SK-N-SH (cell line): Measurements from ENCODE around the gene GDNF. TPM values are rescaled to one million over a fixed set of nuclear protein-coding genes. Genes with fewer than 3 reads are reported as not detected.

Experiments
- CTCF ChIA-PET: fragments of 300-600, 350-600 bp; formaldehyde crosslinking; extraction: SDS; loops from one replicate; lab custom pipeline; 2021; lab: Yijun Ruan, JAX
- POLR2A ChIA-PET: fragments of 350-600 bp; sonication (Branson Sonifier 250); formaldehyde crosslinking; extraction: SDS; loops from one replicate; lab custom pipeline; 2020; ENCODE audit warnings: antibody characterized with exemption, inconsistent platforms; lab: Yijun Ruan, JAX
- DNase-seq: peaks from one replicate; pipeline ENCODE4 v3.0.0; 2012
- H2AFZ ChIP-seq: fragments of 200-600 bp; sonication (generic); 2 replicates; pipeline ENCODE4 v1.8.1; 2016; ENCODE audit warnings: antibody characterized with exemption, mild to moderate bottlenecking, low read depth
- H3F3A ChIP-seq: fragments of 200-600 bp; sonication (generic); replicated peaks from 2 replicates; pipeline ENCODE3; 2016; ENCODE audit warnings: antibody characterized with exemption, mild to moderate bottlenecking; ENCODE audit not compliant: insufficient read depth
- H3K27ac ChIP-seq, 2 experiments: fragments of 200-500 bp in 1 of 2; fragments of 200-600 bp in 1 of 2; sonication (Bioruptor generic) in 1 of 2; sonication (generic), shearing (Covaris generic) in 1 of 2; 2 replicates each; pipeline versions ENCODE4 v1.5.1 to v1.6.1; 2014 to 2016; ENCODE audit warnings: low read depth in 2 of 2, inconsistent platforms in 1 of 2, low read length in 1 of 2, mild to moderate bottlenecking in 1 of 2, mixed read lengths in 1 of 2
- H3K27me3 ChIP-seq: fragments of 200-600 bp; sonication (generic), shearing (Covaris generic); 2 replicates; pipeline ENCODE4 v1.6.1; 2016; ENCODE audit warnings: mixed run types; ENCODE audit not compliant: insufficient read depth
- H3K36me3 ChIP-seq, 2 experiments: fragments of 200-500 bp in 1 of 2; fragments of 200-600 bp in 1 of 2; sonication (Bioruptor generic) in 1 of 2; sonication (generic) in 1 of 2; replicated peaks in 1 of 2; 2 replicates each; pipeline versions ENCODE3 to v1.5.1; 2014 to 2016; ENCODE audit warnings: low read length in 1 of 2, mild to moderate bottlenecking in 1 of 2; ENCODE audit not compliant: insufficient read depth in 2 of 2, control insufficient read depth in 1 of 2
- H3K4me1 ChIP-seq, 2 experiments: fragments of 200-500 bp in 1 of 2; fragments of 200-600 bp in 1 of 2; sonication (Bioruptor generic) in 1 of 2; sonication (generic), shearing (Covaris generic) in 1 of 2; 2 replicates each; pipeline versions ENCODE4 v1.5.1 to v1.6.1; 2014 to 2016; ENCODE audit warnings: low read depth in 1 of 2, low read length in 1 of 2, mixed run types in 1 of 2; ENCODE audit not compliant: insufficient read depth in 2 of 2, control insufficient read depth in 1 of 2
- H3K4me2 ChIP-seq: fragments of 200-600 bp; sonication (generic), shearing (Covaris generic); 2 replicates; pipeline ENCODE4 v1.6.1; 2017; ENCODE audit warnings: mixed run types
- H3K4me3 ChIP-seq, 2 experiments: fragments of 200-500 bp in 1 of 2; fragments of 200-600 bp in 1 of 2; sonication (Bioruptor generic) in 1 of 2; sonication (generic), shearing (Covaris generic) in 1 of 2; 2 replicates each; pipeline versions ENCODE4 v1.5.1 to v1.8.1; 2014 to 2016; ENCODE audit warnings: low read depth in 2 of 2, inconsistent platforms in 1 of 2, low read length in 1 of 2, mild to moderate bottlenecking in 1 of 2, mixed read lengths in 1 of 2, moderate library complexity in 1 of 2
- H3K79me2 ChIP-seq: fragments of 200-600 bp; sonication (generic); 2 replicates; pipeline ENCODE4 v1.8.1; 2017; ENCODE audit warnings: mild to moderate bottlenecking; ENCODE audit not compliant: insufficient read depth
- H3K9ac ChIP-seq: fragments of 200-600 bp; sonication (generic); 2 replicates; pipeline ENCODE4 v1.6.1; 2017; ENCODE audit warnings: mixed run types
- H3K9me2 ChIP-seq: fragments of 200-600 bp; sonication (generic); 2 replicates; pipeline ENCODE4 v1.6.1; 2017; ENCODE audit warnings: mixed run types
- H3K9me3 ChIP-seq: fragments of 200-600 bp; sonication (generic); 2 replicates; pipeline ENCODE4 v1.6.1; 2017; ENCODE audit warnings: mixed run types, mild to moderate bottlenecking, moderate library complexity
- H4K20me1 ChIP-seq: fragments of 200-600 bp; sonication (generic); 2 replicates; pipeline ENCODE4 v1.6.1; 2017; ENCODE audit warnings: mild to moderate bottlenecking, mixed run types; ENCODE audit not compliant: insufficient read depth
- CHD2 ChIP-seq: fragments of 150-350 bp; IDR thresholded peaks from 2 replicates; pipeline ENCODE4 v1.6.1; 2018; ENCODE audit warnings: low read length; ENCODE audit not compliant: partially characterized antibody
- EZH2phosphoT487 ChIP-seq: fragments of 200-600 bp; sonication (generic); IDR thresholded peaks from 2 replicates; pipeline ENCODE4 v1.6.1; 2017; ENCODE audit warnings: low read depth, mixed run types, mild to moderate bottlenecking, antibody characterized with exemption, moderate library complexity, borderline replicate concordance
- FOSL2 ChIP-seq: IDR thresholded peaks from 2 replicates; pipeline ENCODE4 v1.4.0; 2012; ENCODE audit warnings: low read depth, mild to moderate bottlenecking, moderate library complexity, borderline replicate concordance
- FOXJ3 ChIP-seq: sonication (generic); formaldehyde crosslinking; IDR thresholded peaks from 2 replicates; pipeline ENCODE4 v1.5.1; 2020; ENCODE audit warnings: mild to moderate bottlenecking, missing genetic modification reagents
- FOXM1 ChIP-seq: IDR thresholded peaks from 2 replicates; pipeline ENCODE4 v1.4.0; 2012; ENCODE audit warnings: low read depth, mild to moderate bottlenecking
- GABPA ChIP-seq: IDR thresholded peaks from 2 replicates; pipeline ENCODE4 v1.4.0; 2012; ENCODE audit warnings: low read depth, mild to moderate bottlenecking
- GATA2 ChIP-seq: sonication (generic); formaldehyde crosslinking; IDR thresholded peaks from 2 replicates; pipeline ENCODE4 v1.5.0; 2020; ENCODE audit warnings: mild to moderate bottlenecking, missing genetic modification reagents
- MAX ChIP-seq: IDR thresholded peaks from 2 replicates; pipeline ENCODE4 v1.4.0; 2012; ENCODE audit warnings: low read depth
- MEF2A ChIP-seq: IDR thresholded peaks from 2 replicates; pipeline ENCODE4 v1.4.0; 2012; ENCODE audit warnings: low read depth, borderline replicate concordance
- NRF1 ChIP-seq: IDR thresholded peaks from 2 replicates; pipeline ENCODE4 v1.6.1; 2012; ENCODE audit warnings: low read depth, mild to moderate bottlenecking, low read length
- POLR2AphosphoS5 ChIP-seq: IDR thresholded peaks from 2 replicates; pipeline ENCODE4 v1.6.1; 2012; ENCODE audit warnings: low read depth, low read length
- RCOR1 ChIP-seq: fragments of 150-350 bp; IDR thresholded peaks from 2 replicates; pipeline ENCODE4 v1.6.1; 2017; ENCODE audit warnings: antibody characterized with exemption, low read length
- RFX5 ChIP-seq: IDR thresholded peaks from 2 replicates; pipeline ENCODE4 v1.6.1; 2012; ENCODE audit warnings: mild to moderate bottlenecking, improper control_type of control experiment, low read length
- SIN3A ChIP-seq: IDR thresholded peaks from 2 replicates; pipeline ENCODE4 v1.6.1; 2012; ENCODE audit warnings: low read depth, mild to moderate bottlenecking, low read length, moderate library complexity, borderline replicate concordance
- TAF1 ChIP-seq: IDR thresholded peaks from 2 replicates; pipeline ENCODE4 v1.6.1; 2012; ENCODE audit warnings: low read depth, mild to moderate bottlenecking, low read length, moderate library complexity, borderline replicate concordance
- TCF12 ChIP-seq: IDR thresholded peaks from 2 replicates; pipeline ENCODE4 v1.4.0; 2012
- USF1 ChIP-seq: IDR thresholded peaks from 2 replicates; pipeline ENCODE4 v1.4.0; 2012; ENCODE audit warnings: low read depth, borderline replicate concordance
- USF2 ChIP-seq: fragments of 150-350 bp; IDR thresholded peaks from 2 replicates; pipeline ENCODE4 v1.6.1; 2017; ENCODE audit warnings: antibody characterized with exemption, low read length, low read depth, borderline replicate concordance
- YY1 ChIP-seq: IDR thresholded peaks from 2 replicates; pipeline ENCODE4 v1.4.0; 2012; ENCODE audit warnings: low read depth, mild to moderate bottlenecking
- WGBS: methylation state at CpG from one replicate; pipeline ENCODE4 v1.1.6; 2017; ENCODE audit warnings: low lambda C conversion rate; 5-methylcytosine and 5-hydroxymethylcytosine counted together
- polyA plus RNA-seq, 3 experiments: library from polyadenylated mRNA; depleted of rRNA; stranded (reverse); fragments of >200 nt; gene quantifications; 2 replicates each; pipeline ENCODE4 v1.2.3, GENCODE V29; 2012

The GDNF gene
- polyA plus RNA-seq, 1 of the 3 experiments (the other 2 are of a cell fraction) = 9.0 TPM

- Histone ChIP-seq H3K27ac (no peak overlapping the region), H3K79me2 (no peaks in the 10 kb centered on the region), H3K9me2 (no peaks in the 10 kb centered on the region), H3K9ac (no peak overlapping the region), H3K9me3 (no peaks in the 10 kb centered on the region), H3K4me1 (no peaks in the 10 kb centered on the region), H3K4me3 (no peak overlapping the region), H4K20me1 (no peaks in the 10 kb centered on the region), H3K36me3 (no peaks in the 10 kb centered on the region), H3K4me2 (no peak overlapping the region), H3K27me3 (no peaks in the 10 kb centered on the region), H2AFZ (no peak overlapping the region), H3F3A (no peaks in the 10 kb centered on the region)
- no peak for TF ChIP-seq POLR2AphosphoS5
- TF ChIP-seq FOXM1 = no peak
- TF ChIP-seq NRF1 = no peak
- TF ChIP-seq TAF1 = no peak
- TF ChIP-seq MAX = no peak
- TF ChIP-seq FOSL2 = no peak
- no peak for TF ChIP-seq MEF2A
- no peak for TF ChIP-seq RCOR1
- no peak for TF ChIP-seq TCF12
- TF ChIP-seq GABPA = no peak
- no peak for TF ChIP-seq EZH2phosphoT487
- TF ChIP-seq CHD2 = no peak
- TF ChIP-seq GATA2 (CRISPR knock-in tag) = no peak
- TF ChIP-seq FOXJ3 (CRISPR knock-in tag) = no peak
- TF ChIP-seq RFX5 = no peak
- no peak for TF ChIP-seq SIN3A
- 48% methylated on average over 3 of the region's 3 CpGs for WGBS
- POLR2A ChIA-PET = no interaction called here
- DNase-seq = no peak
- CTCF ChIA-PET = interaction anchor here (1.2 kb wide), 1 partner anchor 103 kb away, joined by 3 read pairs; no protein-coding TSS in a partner anchor
Measured at GRCh38 chr5:37876943-37877342, 37.1 kb upstream of the GDNF start.

- ChIA-PET CTCF (no interaction called here), POLR2A (no interaction called here)
- Histone ChIP-seq H3K9me2 (no peaks in the 10 kb centered on the region), H3K4me3 (no peak overlapping the region), H3K27ac (no peak overlapping the region), H3K9me3 (no peaks in the 10 kb centered on the region), H3K27me3 (no peaks in the 10 kb centered on the region), H3K4me1 (no peaks in the 10 kb centered on the region), H2AFZ (no peak overlapping the region), H3K36me3 (no peaks in the 10 kb centered on the region), H4K20me1 (no peaks in the 10 kb centered on the region), H3F3A (no peaks in the 10 kb centered on the region), H3K79me2 (no peaks in the 10 kb centered on the region), H3K4me2 (no peak overlapping the region), H3K9ac (no peak overlapping the region)
- no peak for TF ChIP-seq EZH2phosphoT487
- no peak for TF ChIP-seq USF2
- TF ChIP-seq GABPA = no peak
- TF ChIP-seq USF1 = no peak
- no peak for TF ChIP-seq YY1
- no peak for DNase-seq
- 47% methylated on average over 1 of the region's 1 CpG for WGBS
Measured at GRCh38 chr5:37876245-37876644, 36.4 kb upstream of the GDNF start.
